ENCODE data around the gene MYL11. TPM values are rescaled to one million over a fixed set of nuclear protein-coding genes. Genes with fewer than 3 reads are reported as not detected.

The MYL11 gene
- total and polyA plus RNA-seq, 3 experiments from 2014 or later, result 1.9 to 4.6 (median 2.4) TPM

- Histone ChIP-seq H3K27me3 (ENCODE audit: insufficient read depth, low read length, poor library complexity, severe bottlenecking) (no peaks in the 10 kb centered on the region), H3K9me3 (ENCODE audit: low read length) (no peaks in the 10 kb centered on the region), H3K27ac (ENCODE audit: low read depth, low read length) (no peak overlapping the region), H3K36me3 (ENCODE audit: insufficient read depth, low read length) (peaks cover 9% of the 10 kb centered on the region), H3K4me3 (ENCODE audit: low read length) (no peak overlapping the region), H3K4me1 (ENCODE audit: insufficient read depth, low read length) (peaks cover 11% of the 10 kb centered on the region)
- CTCF ChIA-PET, result interaction anchor here (0.6 to 2.9 kb wide), 3 partner anchors 9 to 28 kb away, joined by 3 to 13 read pairs (median 10); partner anchors contain the start of gene DCTPP1
- Mint-ChIP-seq H3K27me3 (peaks cover 0 to 1% of the 10 kb centered on the region in 2 donors), H3K27ac (peak overlapping the region in 4 of 8 donors; percentile 21 to 69 (median 35)), H3K36me3 (peaks cover 0 to 42% (median 19%) of the 10 kb centered on the region in 3 donors), H3K4me3 (peak overlapping the region in 1 of 7 donors; percentile 53), H3K4me1 (peaks cover 14 to 16% (median 16%) of the 10 kb centered on the region in 3 donors), H3K9me3 (no peaks in the 10 kb centered on the region)
- DNase-seq, result no peak
- POLR2A ChIA-PET, result no interaction called here
These were observed 46.4 kb downstream of the MYL11 start for GRCh38 chr16:30421010-30421409.

Other genes with a start within 250 kb of the MYL11 start
- 100 to 1,000 TPM; 889 to 952 TPM for gene CORO1A, start 191.2 kb upstream of the MYL11 start, total RNA-seq
- gene CORO1A, start 191.2 kb upstream of the MYL11 start, polyA plus RNA-seq, result 1,446 TPM
- 100 to 1,000 TPM; 268 to 271 TPM for gene BOLA2B, start 181.1 kb upstream of the MYL11 start, total RNA-seq
- 208 TPM for gene BOLA2B, start 181.1 kb upstream of the MYL11 start, polyA plus RNA-seq
- 10 to 100 TPM; 63.6 to 70.9 TPM for gene SLX1A, start 180.9 kb upstream of the MYL11 start, total RNA-seq
- gene SLX1A, start 180.9 kb upstream of the MYL11 start, polyA plus RNA-seq, result 68.8 TPM
- 10 to 100 TPM; 12.7 to 17.6 TPM for gene SULT1A3, start 175.5 kb upstream of the MYL11 start, total RNA-seq
- 1.4 TPM for gene SULT1A3, start 175.5 kb upstream of the MYL11 start, polyA plus RNA-seq
- 10 to 100 TPM; 10.2 to 12.0 TPM for gene NPIPB13, start 126.3 kb upstream of the MYL11 start, total RNA-seq
- 1.2 TPM for gene NPIPB13, start 126.3 kb upstream of the MYL11 start, polyA plus RNA-seq
- 10 to 100 TPM; 84.5 to 89.5 TPM for gene CD2BP2, start 19.5 kb upstream of the MYL11 start, total RNA-seq
- gene CD2BP2, start 19.5 kb upstream of the MYL11 start, polyA plus RNA-seq, result 27.2 TPM
- 10 to 100 TPM; 59.0 to 61.4 TPM for gene TBC1D10B, start 4.3 kb upstream of the MYL11 start, total RNA-seq
- 17.3 TPM for gene TBC1D10B, start 4.3 kb upstream of the MYL11 start, polyA plus RNA-seq
- gene SEPTIN1, start 7.8 kb downstream of the MYL11 start, total RNA-seq, result 100 to 1,000 TPM; 187 to 193 TPM
- 227 TPM for gene SEPTIN1, start 7.8 kb downstream of the MYL11 start, polyA plus RNA-seq
- 10 to 100 TPM; 18.4 to 19.3 TPM for gene ZNF48, start 20.6 kb downstream of the MYL11 start, total RNA-seq
- 10.2 TPM for gene ZNF48, start 20.6 kb downstream of the MYL11 start, polyA plus RNA-seq
- gene ZNF771, start 32.8 kb downstream of the MYL11 start, total RNA-seq, result 1 to 10 TPM; 7.3 to 9.8 TPM
- 6.0 TPM for gene ZNF771, start 32.8 kb downstream of the MYL11 start, polyA plus RNA-seq
- 100 to 1,000 TPM; 174 to 175 TPM for gene DCTPP1, start 55.2 kb downstream of the MYL11 start, total RNA-seq
- 73.7 TPM for gene DCTPP1, start 55.2 kb downstream of the MYL11 start, polyA plus RNA-seq
- gene SEPHS2, start 71.1 kb downstream of the MYL11 start, total RNA-seq, result 10 to 100 TPM; 68.2 to 71.0 TPM
- gene SEPHS2, start 71.1 kb downstream of the MYL11 start, polyA plus RNA-seq, result 59.0 TPM
- 100 to 1,000 TPM; 333 to 363 TPM for gene ITGAL, start 97.9 kb downstream of the MYL11 start, total RNA-seq
- 256 TPM for gene ITGAL, start 97.9 kb downstream of the MYL11 start, polyA plus RNA-seq
- gene ZNF768, start 151.8 kb downstream of the MYL11 start, total RNA-seq, result 10 to 100 TPM; 13.5 to 15.1 TPM
- gene ZNF768, start 151.8 kb downstream of the MYL11 start, polyA plus RNA-seq, result 2.5 TPM
- gene ZNF747, start 160.1 kb downstream of the MYL11 start, total RNA-seq, result 10 to 100 TPM; 13.5 to 17.0 TPM
- 8.4 TPM for gene ZNF747, start 160.1 kb downstream of the MYL11 start, polyA plus RNA-seq
- gene ZNF764, start 183.6 kb downstream of the MYL11 start, total RNA-seq, result 10 to 100 TPM; 15.1 to 15.7 TPM
- gene ZNF764, start 183.6 kb downstream of the MYL11 start, polyA plus RNA-seq, result 8.9 TPM
- 10 to 100 TPM in 1 of 2 experiments, 1 to 10 TPM in 1; 9.6 to 10.8 TPM for gene ZNF688, start 196.9 kb downstream of the MYL11 start, total RNA-seq
- 28.5 TPM for gene ZNF688, start 196.9 kb downstream of the MYL11 start, polyA plus RNA-seq
- gene ZNF785, start 210.9 kb downstream of the MYL11 start, total RNA-seq, result 10 to 100 TPM; 10.9 to 13.0 TPM
- 4.8 TPM for gene ZNF785, start 210.9 kb downstream of the MYL11 start, polyA plus RNA-seq
- 10 to 100 TPM; 14.6 to 15.7 TPM for gene ZNF689, start 235.6 kb downstream of the MYL11 start, total RNA-seq
- gene ZNF689, start 235.6 kb downstream of the MYL11 start, polyA plus RNA-seq, result 13.7 TPM

Data from CD8-positive, alpha-beta memory T cell (primary cell).